NCI-H146 (cell line): ENCODE data around the gene NYNRIN.
"Not testable (repeated sequence)": the region's sequence is repeated elsewhere in the genome, so short reads cannot be mapped to it uniquely, and the experiment has no call there.

Experiments used
- DNase-seq: peaks from one replicate; lab custom pipeline; 2025; lab: John Stamatoyannopoulos, UW

The NYNRIN gene

GRCh38 chr14:24398653-24399446 lies at the start of gene NYNRIN:
Gene NYNRIN, plus strand, starts transcription at chr14:24399003. Its CDS starts 244 bp downstream, at chr14:24399247.
- peak; percentile 47 for DNase-seq

- DNase-seq = no peak
Observed at GRCh38 chr14:24349742-24350141, 49.1 kb upstream of the NYNRIN start.

- DNase-seq = no peak
Observed at GRCh38 chr14:24351517-24351916, 47.3 kb upstream of the NYNRIN start.

GRCh38 chr14:24353559-24354481 lies 45.0 kb upstream of the NYNRIN start:
- DNase-seq = no peak

DNA sequence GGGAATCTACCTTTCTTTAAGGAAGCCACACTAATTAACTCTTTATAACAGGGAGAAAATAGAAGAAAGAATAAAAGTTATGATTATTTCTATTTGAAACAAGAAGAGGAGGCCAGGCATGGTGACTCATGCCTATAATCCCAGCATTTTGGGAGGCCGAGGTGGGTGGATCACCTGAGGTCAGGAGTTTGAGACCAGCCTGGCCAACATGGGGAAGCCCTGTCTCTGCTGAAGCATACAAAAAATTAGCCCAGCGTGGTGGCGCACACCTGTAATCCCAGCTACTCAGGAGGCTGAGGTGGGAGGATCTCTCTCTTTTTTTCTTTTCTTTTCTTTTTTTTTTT lies 44.3 kb upstream of the NYNRIN start:
- not testable (repeated sequence) for DNase-seq

GRCh38 chr14:24355009-24355408 lies 43.8 kb upstream of the NYNRIN start:
- DNase-seq = no peak

DNA sequence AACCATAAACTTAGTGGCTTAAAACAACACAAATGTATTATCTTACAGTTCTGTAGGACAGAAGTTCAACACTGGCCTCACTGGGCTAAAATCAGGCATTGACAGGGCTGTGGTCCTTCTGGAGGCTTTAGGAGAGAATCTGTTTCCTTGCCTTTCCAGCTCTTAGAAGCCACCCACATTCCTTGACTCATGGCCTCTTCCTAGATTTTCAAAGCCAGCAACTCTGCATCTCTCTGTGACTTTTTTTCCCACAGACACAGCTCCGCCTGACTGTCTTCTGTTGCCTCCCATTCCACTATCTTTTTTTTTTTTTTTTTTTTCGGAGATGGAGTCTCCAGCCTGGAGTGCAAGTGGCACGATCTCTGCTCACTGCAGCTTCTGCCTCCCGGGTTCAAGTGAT lies 42.6 kb upstream of the NYNRIN start:
- DNase-seq = no peak

GRCh38 chr14:24360281-24360680 lies 38.5 kb upstream of the NYNRIN start:
- DNase-seq = no peak

- no peak for DNase-seq
Observed at GRCh38 chr14:24361326-24361725, 37.5 kb upstream of the NYNRIN start.

- DNase-seq = no peak
Observed at GRCh38 chr14:24362241-24362960, 36.4 kb upstream of the NYNRIN start.

- DNase-seq = no peak
Observed at GRCh38 chr14:24363401-24363800, 35.4 kb upstream of the NYNRIN start.

DNA sequence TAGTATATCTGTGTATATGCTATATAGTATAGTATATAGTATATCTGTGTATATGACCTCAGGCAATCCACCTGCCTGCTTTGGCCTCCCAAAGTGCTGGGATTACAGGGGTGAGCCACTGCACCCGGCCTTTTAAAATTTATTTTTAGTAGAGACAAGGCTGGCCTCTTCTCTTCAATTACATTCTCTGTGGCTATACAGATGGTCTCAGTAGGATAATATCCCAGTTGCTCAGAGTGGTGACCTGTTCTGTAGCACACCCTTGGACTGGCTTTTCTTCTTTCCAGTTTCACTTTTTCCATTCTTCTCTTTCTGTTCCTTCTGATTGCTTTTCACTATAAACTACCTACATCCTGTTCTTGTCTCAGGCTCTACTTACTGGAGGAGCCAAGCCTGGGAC lies 34.0 kb upstream of the NYNRIN start:
- no peak for DNase-seq

DNA sequence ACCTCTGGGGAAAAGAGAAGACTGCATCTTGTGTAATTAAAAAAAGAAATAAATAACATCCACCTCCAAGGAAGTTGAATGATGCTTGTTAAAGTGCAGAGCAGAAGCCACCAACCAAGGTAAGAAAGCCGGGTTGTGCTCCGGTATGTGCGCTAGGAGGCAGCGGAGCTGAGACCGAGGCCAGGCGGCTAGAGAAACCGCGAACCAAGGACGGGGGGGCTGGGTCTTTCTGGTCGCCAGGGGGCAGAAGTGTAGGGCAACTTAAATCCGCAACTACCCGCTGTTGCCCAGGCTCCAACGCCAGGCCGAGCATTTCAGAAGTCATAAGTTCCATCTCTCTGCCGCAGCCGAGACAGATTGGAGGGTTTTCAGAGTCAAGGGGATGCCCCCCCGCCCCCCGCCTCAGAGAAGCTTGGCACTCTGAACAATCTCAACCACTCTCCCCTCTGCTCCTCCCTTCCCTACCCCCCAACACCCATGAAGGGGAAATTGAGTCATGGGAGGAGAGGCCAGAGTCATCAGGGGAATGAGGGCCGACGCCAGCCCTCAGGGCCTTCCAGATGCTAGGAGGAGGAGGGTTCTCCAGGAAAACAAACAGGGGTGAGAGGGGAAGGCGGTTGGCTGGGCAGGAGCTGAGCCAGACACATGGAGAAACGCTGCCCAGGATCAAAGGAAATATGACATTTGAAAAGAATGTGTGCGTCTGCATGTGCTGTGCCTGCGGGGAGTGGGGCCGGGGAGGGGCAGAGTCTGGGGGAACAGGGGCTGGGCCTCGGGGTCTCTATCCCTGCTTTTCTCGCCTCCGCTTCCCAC lies 33.0 kb upstream of the NYNRIN start:
- DNase-seq = peak; percentile 47

GRCh38 chr14:24366413-24366720 lies 32.4 kb upstream of the NYNRIN start:
- no peak for DNase-seq

DNA sequence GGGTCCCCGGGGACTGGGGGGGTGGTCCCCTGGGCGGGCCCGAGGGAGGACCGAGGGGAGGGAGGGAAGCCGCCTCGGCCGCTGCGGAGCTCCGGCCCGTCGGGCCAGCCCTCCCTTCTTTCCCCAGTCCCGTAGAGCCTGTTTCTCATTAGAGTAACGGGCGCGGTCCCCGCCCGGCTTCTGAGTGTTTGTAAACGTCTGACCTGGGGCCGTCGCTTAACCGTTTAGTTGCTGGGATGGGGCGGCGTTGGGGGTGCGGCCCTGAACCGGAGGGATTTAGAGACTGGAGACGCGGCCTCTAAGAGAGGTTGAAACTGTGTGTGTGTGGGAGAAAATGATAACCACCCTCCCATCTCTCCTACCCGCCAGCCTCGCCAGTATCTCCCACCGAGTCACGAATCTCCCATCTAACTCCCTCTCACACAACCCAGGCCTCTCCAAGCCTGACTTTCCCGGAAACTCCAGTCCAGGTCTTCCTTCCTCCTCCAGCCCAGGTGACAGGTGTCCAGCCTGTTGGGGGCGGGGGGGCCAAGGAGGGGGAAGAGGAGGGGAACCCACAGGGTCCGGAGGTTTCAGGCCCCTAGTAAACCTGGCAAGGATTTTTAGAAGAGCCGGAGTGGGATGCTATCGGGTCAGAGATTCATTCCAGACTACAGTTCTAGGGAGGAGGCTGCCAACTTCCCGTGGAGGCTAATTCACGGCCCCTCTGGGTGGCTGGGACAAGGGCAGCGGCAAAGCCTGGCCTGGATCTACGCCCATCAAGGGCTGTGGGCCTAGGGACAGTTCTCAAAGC lies 31.9 kb upstream of the NYNRIN start:
- peak; percentile 94 for DNase-seq

DNA sequence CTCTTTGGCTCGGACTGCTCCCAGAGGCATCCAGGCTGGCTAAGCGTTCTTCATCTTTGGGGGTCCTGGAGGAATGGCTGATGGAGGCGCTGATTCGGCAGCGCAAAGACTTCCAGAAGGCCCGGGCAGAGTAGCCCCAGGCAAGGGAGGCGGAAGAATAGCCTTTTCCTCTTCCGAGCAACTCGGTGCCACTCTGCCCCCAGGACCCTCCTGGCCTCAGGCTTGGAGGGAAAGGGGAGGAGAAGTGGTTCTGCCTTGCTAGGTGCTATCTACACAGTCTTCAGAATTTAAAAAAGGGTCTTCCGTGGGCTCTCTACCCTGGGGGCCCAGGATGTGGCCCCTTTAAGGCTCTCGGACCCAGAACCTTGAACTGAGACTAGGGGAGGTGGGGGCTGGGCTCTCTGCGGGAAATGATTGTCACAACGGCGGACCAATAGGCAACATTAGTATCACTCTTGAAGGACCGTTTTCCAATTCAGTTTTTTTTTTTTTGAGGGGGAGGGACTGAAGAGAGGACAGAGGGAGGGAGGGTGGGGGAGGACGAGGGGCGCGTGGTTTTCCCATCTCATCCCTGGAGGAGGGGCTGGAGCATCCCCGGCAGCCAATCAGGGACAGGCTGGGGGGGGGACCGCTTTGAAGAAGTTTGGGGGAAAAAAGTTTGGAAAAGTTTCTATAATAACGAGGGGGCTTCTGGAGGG lies 31.1 kb upstream of the NYNRIN start, which contains the start of gene NFATC4:
Gene NFATC4 (plus strand): TSS at position 671 of the 698 bp plus-strand sequence. CDS start 157 bp downstream, outside the sequence.
- peak; percentile 67 for DNase-seq

DNA sequence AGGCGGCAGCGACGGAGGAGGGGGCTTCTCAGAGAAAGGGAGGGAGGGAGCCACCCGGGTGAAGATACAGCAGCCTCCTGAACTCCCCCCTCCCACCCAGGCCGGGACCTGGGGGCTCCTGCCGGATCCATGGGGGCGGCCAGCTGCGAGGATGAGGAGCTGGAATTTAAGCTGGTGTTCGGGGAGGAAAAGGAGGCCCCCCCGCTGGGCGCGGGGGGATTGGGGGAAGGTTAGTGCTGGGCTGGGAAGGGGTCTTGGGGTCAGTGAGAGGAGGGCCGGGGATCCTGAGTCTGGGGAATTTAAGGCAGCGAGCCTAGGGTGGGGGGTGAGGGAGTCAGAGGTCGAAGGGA lies 30.6 kb upstream of the NYNRIN start:
- DNase-seq = no peak

- DNase-seq = peak; percentile 33
Observed at GRCh38 chr14:24368562-24369252, 30.1 kb upstream of the NYNRIN start.

GRCh38 chr14:24369463-24369862 lies 29.3 kb upstream of the NYNRIN start:
- DNase-seq = no peak
